Transverse colon (tissue), 4 donors: Measurements from ENCODE around the gene CCNG1.

Experiments
- CTCF ChIP-seq, 5 experiments: fragments of 200-600 bp in 3 of 5; fragments of 450-650 bp in 2 of 5; sonication (generic) in 3 of 5; IDR thresholded peaks; 1 replicate in 2 of 5; 2 replicates in 3 of 5; pipeline ENCODE4 v1.5.1; 2016 to 2017; ENCODE audit warnings: antibody characterized with exemption in 5 of 5, inconsistent platforms in 3 of 5, mild to moderate bottlenecking in 2 of 5, moderate library complexity in 1 of 5
- EP300 ChIP-seq: sonication (generic); formaldehyde crosslinking; IDR thresholded peaks from one replicate; pipeline ENCODE4 v1.6.1; 2017; ENCODE audit warnings: antibody characterized with exemption, low read depth
- POLR2AphosphoS5 ChIP-seq, 3 donors: sonication (generic); formaldehyde crosslinking; IDR thresholded peaks; one replicate each; pipeline ENCODE4 v1.6.1; 2016; ENCODE audit warnings: antibody characterized with exemption in 3 of 3

GRCh38 chr5:163404364-163405173 is 32.8 kb upstream of the CCNG1 start:
- no peak for TF ChIP-seq POLR2AphosphoS5 (IDR thresholded peaks at IDR 0.05)
- no peak for TF ChIP-seq CTCF (IDR thresholded peaks at IDR 0.05)
- TF ChIP-seq EP300: no peak
